HG03558 (cell line): ENCODE measurements around the gene SZT2.

Experiments used
- ATAC-seq: cut with Tn5 transposase; IDR thresholded peaks from one replicate; pipeline ENCODE4 v1.9.1; 2021; ENCODE audit warnings: moderate number of reproducible peaks; ENCODE audit not compliant: unreplicated experiment; ENCODE audit errors: extremely low read depth

The SZT2 gene

GRCh38 chr1:43438953-43439581, 49.4 kb downstream of the SZT2 start:
- no peak for ATAC-seq

GRCh38 chr1:43439781-43440180, 50.1 kb downstream of the SZT2 start:
- no peak for ATAC-seq

- no peak for ATAC-seq
Measured at GRCh38 chr1:43440358-43440757, 50.7 kb downstream of the SZT2 start.

- no peak for ATAC-seq
Measured at GRCh38 chr1:43441166-43441893, 51.6 kb downstream of the SZT2 start.

GRCh38 chr1:43441894-43442637, 52.4 kb downstream of the SZT2 start:
- ATAC-seq: no peak

- ATAC-seq: no peak
Measured at GRCh38 chr1:43442756-43443155, 53.1 kb downstream of the SZT2 start.

GRCh38 chr1:43443197-43443946, 53.7 kb downstream of the SZT2 start:
- ATAC-seq: no peak

- no peak for ATAC-seq
Measured at GRCh38 chr1:43444151-43444828, 54.6 kb downstream of the SZT2 start.

GRCh38 chr1:43444836-43445235, 55.1 kb downstream of the SZT2 start:
- no peak for ATAC-seq

- no peak for ATAC-seq
Measured at GRCh38 chr1:43445606-43446387, 56.1 kb downstream of the SZT2 start.

GRCh38 chr1:43446388-43446740, 56.7 kb downstream of the SZT2 start:
- ATAC-seq: no peak

- ATAC-seq: no peak
Measured at GRCh38 chr1:43446881-43447835, 57.5 kb downstream of the SZT2 start.

- ATAC-seq: no peak
Measured at GRCh38 chr1:43447891-43448708, 58.4 kb downstream of the SZT2 start.

GRCh38 chr1:43448955-43449707, 59.4 kb downstream of the SZT2 start:
- ATAC-seq: no peak

GRCh38 chr1:43449708-43450069, 60.0 kb downstream of the SZT2 start:
- no peak for ATAC-seq

- ATAC-seq: no peak
Measured at GRCh38 chr1:43450251-43450941, 60.7 kb downstream of the SZT2 start.
